Keratinocyte (primary cell): ENCODE results near the gene UHRF2.

ENCODE experiments used
- CTCF ChIP-seq, 3 experiments: IDR thresholded peaks in 1 of 3; conservative IDR thresholded peaks in 1 of 3; optimal IDR thresholded peaks in 1 of 3; 2 replicates in 2 of 3; 3 replicates in 1 of 3; pipeline versions ENCODE3 to v1.5.1; 2011; ENCODE audit warnings: low read length in 3 of 3, mild to moderate bottlenecking in 3 of 3, moderate library complexity in 2 of 3, control low read depth in 1 of 3, inconsistent platforms in 1 of 3; ENCODE audit not compliant: insufficient read depth in 2 of 3; ENCODE audit errors: extremely low read depth in 1 of 3
- EZH2 ChIP-seq: IDR thresholded peaks from one replicate; pipeline ENCODE4 v1.6.1; 2012; ENCODE audit warnings: inconsistent platforms, mild to moderate bottlenecking, low read length, moderate library complexity

GRCh38 chr9:6444128-6444527 is 31.1 kb downstream of the UHRF2 start:
- no peak for TF ChIP-seq CTCF (optimal IDR thresholded peaks at IDR 0.05 in 1 of 3, IDR thresholded peaks at IDR 0.05 in 1 of 3, conservative IDR thresholded peaks at IDR 0.05 in 1 of 3; ENCODE audit: extremely low read depth in 1 of 3, insufficient read depth in 2 of 3, low read length in 3 of 3)
- no peak for TF ChIP-seq EZH2
